Testis (tissue), 3 donors: Measurements from ENCODE around the gene PKN3. TPM values are rescaled to one million over a fixed set of nuclear protein-coding genes. Genes with fewer than 3 reads are reported as not detected.
A peak's percentile ranks its signal among the peaks of the same experiment; 100 is the strongest.

Experiments
- DNase-seq: peaks from one replicate; pipeline ENCODE4 v3.0.0-alpha.2; 2019
- H3K27ac ChIP-seq, 2 donors: fragments of 200-600 bp; sonication (generic); one replicate each; pipeline ENCODE4 v1.5.1; 2019
- H3K27me3 ChIP-seq: fragments of 200-600 bp; sonication (generic); one replicate; pipeline ENCODE4 v1.5.1; 2019
- H3K36me3 ChIP-seq: fragments of 200-600 bp; sonication (generic); one replicate; pipeline ENCODE4 v1.5.1; 2017; ENCODE audit warnings: low read depth; ENCODE audit errors: missing control alignments
- H3K4me1 ChIP-seq: fragments of 200-600 bp; sonication (generic); one replicate; pipeline ENCODE4 v1.5.1; 2019
- H3K4me3 ChIP-seq, 2 donors: fragments of 200-600 bp; sonication (generic); one replicate each; pipeline ENCODE4 v1.5.1; 2017 to 2019
- H3K9me3 ChIP-seq: fragments of 200-600 bp; sonication (generic); one replicate; pipeline ENCODE4 v1.5.1; 2017
- POLR2A ChIP-seq: fragments of 450-650 bp; IDR thresholded peaks from one replicate; pipeline ENCODE4 v1.6.1; 2017; ENCODE audit warnings: antibody characterized with exemption, mild to moderate bottlenecking, moderate library complexity
- WGBS, 2 donors: methylation state at CpG; one replicate each; pipeline ENCODE4 v1.1.5; 2018; 5-methylcytosine and 5-hydroxymethylcytosine counted together
- intact Hi-C: fragments of 100-400 bp; cut with DNase I; formaldehyde crosslinking; loops from one replicate; pipeline ENCODE4 v1.15.1; 2023; ENCODE audit warnings: low total_unique reads
- polyA plus RNA-seq: library from polyadenylated mRNA; stranded (reverse); fragments of 350-450 nt; fragmentation: Illumina TruSeq; extraction: RNeasy Lipid Tissue Mini Kit (QIAGEN cat#74804); gene quantifications from one replicate; pipeline ENCODE4 v1.2.3, GENCODE V29; 2014; ENCODE audit warnings: low read depth, low replicate concordance; ENCODE audit not compliant: insufficient read depth
- total RNA-seq, 2 donors: library from RNA; depleted of rRNA; stranded (reverse); fragments of >200 nt; gene quantifications; one replicate each; pipeline ENCODE4 v1.2.3, GENCODE V29; 2016
- TF ChIP-seq, protein P1 (sequence below), 3 experiments: fragments of 450-650 bp in 2 of 3; fragments of 200-600 bp in 1 of 3; sonication (generic) in 1 of 3; IDR thresholded peaks; one replicate each; pipeline ENCODE4 v1.5.1; 2016 to 2019; ENCODE audit warnings: antibody characterized with exemption in 3 of 3, mild to moderate bottlenecking in 2 of 3, moderate library complexity in 1 of 3

The PKN3 gene
- total and polyA plus RNA-seq, 3 donors from 2014 or later: 3.6 to 7.2 (median 4.2) TPM

DNA sequence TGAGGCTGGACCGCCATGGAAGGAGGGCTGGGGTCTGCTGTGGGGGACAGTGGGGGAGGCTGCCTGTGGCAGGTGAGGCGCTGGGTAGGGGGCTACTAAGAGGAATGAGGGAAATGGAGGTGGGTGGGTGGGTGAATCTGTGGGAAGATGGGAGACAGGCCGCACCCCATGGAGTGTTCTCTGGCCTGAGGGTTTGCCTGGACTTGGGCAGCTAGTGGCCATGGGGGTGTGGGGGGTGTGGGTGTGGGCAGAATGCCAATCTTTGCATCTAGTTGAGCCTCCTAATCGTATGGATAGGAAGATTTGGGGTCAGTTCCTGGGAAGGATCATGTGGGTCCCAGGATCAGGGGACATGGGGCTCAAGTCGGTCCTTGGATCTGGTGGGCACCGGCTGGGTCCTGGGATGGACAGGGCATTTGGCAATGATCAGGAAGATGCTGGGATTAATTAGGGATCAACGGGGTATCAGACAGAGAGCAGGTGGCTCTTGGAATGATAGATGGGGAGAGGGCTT, 21.1 kb downstream of the PKN3 start:
- intact Hi-C loops: no loop called here
- peaks cover 8% of the 10 kb centered on the region for H3K4me1 ChIP-seq
- TF ChIP-seq, protein P1, sequence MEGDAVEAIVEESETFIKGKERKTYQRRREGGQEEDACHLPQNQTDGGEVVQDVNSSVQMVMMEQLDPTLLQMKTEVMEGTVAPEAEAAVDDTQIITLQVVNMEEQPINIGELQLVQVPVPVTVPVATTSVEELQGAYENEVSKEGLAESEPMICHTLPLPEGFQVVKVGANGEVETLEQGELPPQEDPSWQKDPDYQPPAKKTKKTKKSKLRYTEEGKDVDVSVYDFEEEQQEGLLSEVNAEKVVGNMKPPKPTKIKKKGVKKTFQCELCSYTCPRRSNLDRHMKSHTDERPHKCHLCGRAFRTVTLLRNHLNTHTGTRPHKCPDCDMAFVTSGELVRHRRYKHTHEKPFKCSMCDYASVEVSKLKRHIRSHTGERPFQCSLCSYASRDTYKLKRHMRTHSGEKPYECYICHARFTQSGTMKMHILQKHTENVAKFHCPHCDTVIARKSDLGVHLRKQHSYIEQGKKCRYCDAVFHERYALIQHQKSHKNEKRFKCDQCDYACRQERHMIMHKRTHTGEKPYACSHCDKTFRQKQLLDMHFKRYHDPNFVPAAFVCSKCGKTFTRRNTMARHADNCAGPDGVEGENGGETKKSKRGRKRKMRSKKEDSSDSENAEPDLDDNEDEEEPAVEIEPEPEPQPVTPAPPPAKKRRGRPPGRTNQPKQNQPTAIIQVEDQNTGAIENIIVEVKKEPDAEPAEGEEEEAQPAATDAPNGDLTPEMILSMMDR (IDR thresholded peaks at IDR 0.05): no peak
- no peak for TF ChIP-seq POLR2A
- no peak for DNase-seq
- H3K36me3 ChIP-seq: no peaks in the 10 kb centered on the region
- peak overlapping the region; percentile 63 to 67 for H3K4me3 ChIP-seq
- no peaks in the 10 kb centered on the region for H3K27me3 ChIP-seq
- H3K27ac ChIP-seq: peak overlapping the region; percentile 21 to 74
- no peaks in the 10 kb centered on the region for H3K9me3 ChIP-seq
- 43 to 46% methylated on average over 7 of the region's 7 CpGs for WGBS, 2 donors

DNA sequence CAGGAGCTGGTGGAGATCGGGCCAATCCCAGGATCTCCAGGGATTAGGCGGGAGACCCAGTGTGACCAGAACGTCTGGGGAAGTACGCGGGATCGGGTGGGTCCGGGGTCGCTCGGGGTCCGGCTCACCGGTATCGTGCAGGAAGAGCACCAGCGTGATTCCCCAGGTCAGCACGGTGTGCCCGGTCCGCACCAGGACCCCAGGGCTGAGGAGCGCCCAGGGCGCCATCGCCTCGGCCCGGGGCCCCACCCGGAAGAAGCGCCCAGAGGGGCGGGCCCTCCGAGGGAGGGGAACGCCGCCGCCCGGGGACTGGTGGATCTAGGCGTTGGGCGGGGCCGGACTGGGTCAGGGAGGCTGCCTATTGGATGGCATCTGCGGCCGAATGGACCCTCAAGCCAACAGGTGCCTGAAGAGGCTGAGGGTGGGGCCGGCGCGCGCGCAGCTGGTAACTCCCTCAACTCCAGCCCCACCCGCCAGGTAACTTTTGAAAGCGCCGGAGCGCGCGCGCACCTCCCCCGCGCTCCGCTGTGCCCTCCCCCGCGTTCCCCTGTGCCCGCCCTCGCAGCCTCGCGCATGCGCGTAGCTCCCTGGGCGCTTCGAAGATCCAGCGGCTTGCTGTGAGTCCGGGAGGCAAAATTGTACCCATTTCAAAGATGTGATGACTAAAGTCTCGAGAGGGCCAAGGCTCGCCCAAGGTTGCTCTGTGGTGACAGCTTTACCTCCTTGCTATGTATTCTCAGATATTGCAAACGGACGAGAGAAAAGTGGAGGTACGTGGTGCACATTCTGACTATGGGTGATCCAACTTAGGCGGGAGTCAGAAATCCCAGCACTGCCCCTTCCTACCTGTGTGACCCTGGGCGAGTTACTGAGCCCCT, 21.8 kb downstream of the PKN3 start, which contains the start of gene ZDHHC12:
Gene ZDHHC12, minus strand, starts transcription at position 262 of the 878 bp plus-strand sequence. Its CDS starts 34 bp downstream, at position 228.
- TF ChIP-seq POLR2A: no peak
- TF ChIP-seq, protein P1 (IDR thresholded peaks at IDR 0.05): no peak
- Histone ChIP-seq H3K4me1 (peaks cover 8% of the 10 kb centered on the region), H3K27ac (peak within 1 kb of the TSS; percentile 21 to 74), H3K4me3 (peak within 1 kb of the TSS; percentile 63 to 67), H3K9me3 (no peaks in the 10 kb centered on the region), H3K27me3 (no peaks in the 10 kb centered on the region), H3K36me3 (no peaks in the 10 kb centered on the region)
- DNase-seq: peak; percentile 98
- WGBS, 2 donors: 2 to 6% methylated on average over 16 to 66 of the region's 68 CpGs
- intact Hi-C loops: no loop called here

DNA sequence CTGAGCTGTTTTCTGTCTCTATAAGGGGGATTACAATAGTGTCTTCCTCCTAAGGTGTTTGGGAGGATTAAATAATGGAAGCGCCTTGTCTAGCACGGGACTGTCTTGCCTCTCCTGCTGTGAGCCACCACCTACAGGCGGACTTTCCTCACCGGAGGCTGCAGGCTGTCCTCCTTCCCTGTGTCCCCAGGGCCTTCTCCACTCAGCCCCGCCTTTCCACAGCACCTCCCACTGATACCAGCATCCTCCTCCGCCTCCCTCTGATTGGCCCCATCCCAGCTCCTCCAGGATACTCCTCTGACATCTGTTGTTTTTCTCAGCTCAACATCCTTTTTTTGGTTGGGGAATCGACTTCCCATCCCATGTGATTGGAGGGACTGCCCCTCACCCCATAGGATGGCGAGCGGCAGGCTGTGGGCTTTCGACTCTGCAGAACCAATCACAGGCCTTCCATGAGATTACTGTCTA, 22.5 kb downstream of the PKN3 start:
- intact Hi-C loops: no loop called here
- 13 to 15% methylated on average over 10 of the region's 10 CpGs for WGBS, 2 donors
- TF ChIP-seq, protein P1 (IDR thresholded peaks at IDR 0.05): no peak
- TF ChIP-seq POLR2A: no peak
- Histone ChIP-seq H3K4me1 (peaks cover 8% of the 10 kb centered on the region), H3K27ac (peak overlapping the region; percentile 21 to 74), H3K27me3 (no peaks in the 10 kb centered on the region), H3K9me3 (no peaks in the 10 kb centered on the region), H3K36me3 (no peaks in the 10 kb centered on the region), H3K4me3 (peak overlapping the region; percentile 63 to 67)
- peak; percentile 83 for DNase-seq

DNA sequence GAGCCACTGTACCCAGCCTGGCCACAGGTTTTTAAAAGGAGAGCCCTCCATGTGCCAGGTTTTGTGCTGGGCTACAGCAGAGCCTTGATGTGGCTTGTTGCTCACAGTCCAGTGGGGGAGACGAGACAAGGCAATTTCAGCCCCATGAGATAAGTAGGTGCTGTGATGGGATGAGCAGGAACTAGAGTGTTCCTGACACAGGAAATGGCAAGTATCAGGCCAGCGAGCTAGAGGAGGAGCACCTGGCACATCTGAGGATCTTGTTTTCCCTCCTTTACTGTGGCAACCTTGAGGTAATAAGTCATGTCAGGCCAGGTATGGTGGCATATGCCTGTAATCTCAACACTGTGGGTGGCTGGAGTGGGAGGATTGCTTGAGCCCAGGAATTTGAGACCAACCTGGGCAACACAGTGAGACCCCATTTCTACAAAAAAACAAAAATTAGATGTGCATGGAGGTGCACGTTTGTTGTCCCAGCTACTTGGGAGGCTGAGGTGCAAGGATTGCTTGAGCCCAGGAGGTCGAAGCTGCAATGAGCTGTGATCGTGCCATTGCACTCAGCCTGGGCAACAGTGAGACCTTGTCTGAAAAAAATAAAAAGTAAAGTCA, 25.4 kb downstream of the PKN3 start:
- H3K27me3 ChIP-seq: no peaks in the 10 kb centered on the region
- no peak overlapping the region for H3K4me3 ChIP-seq
- intact Hi-C loops: no loop called here
- WGBS, 2 donors: 77 to 82% methylated on average over 4 to 5 of the region's 5 CpGs
- no peaks in the 10 kb centered on the region for H3K9me3 ChIP-seq
- H3K36me3 ChIP-seq: no peaks in the 10 kb centered on the region
- TF ChIP-seq, protein P1 (IDR thresholded peaks at IDR 0.05): no peak
- TF ChIP-seq POLR2A: no peak
- no peak for DNase-seq
- peaks cover 8% of the 10 kb centered on the region for H3K4me1 ChIP-seq
- no peak overlapping the region for H3K27ac ChIP-seq
